ENCODE data around the gene IFNA5.
A peak's percentile ranks its signal among the peaks of the same experiment; 100 is the strongest.

IFNA5 gene

GRCh38 chr9:21322911-21323461 lies 17.9 kb upstream of the IFNA5 start:
- TF ChIP-seq, protein P1, sequence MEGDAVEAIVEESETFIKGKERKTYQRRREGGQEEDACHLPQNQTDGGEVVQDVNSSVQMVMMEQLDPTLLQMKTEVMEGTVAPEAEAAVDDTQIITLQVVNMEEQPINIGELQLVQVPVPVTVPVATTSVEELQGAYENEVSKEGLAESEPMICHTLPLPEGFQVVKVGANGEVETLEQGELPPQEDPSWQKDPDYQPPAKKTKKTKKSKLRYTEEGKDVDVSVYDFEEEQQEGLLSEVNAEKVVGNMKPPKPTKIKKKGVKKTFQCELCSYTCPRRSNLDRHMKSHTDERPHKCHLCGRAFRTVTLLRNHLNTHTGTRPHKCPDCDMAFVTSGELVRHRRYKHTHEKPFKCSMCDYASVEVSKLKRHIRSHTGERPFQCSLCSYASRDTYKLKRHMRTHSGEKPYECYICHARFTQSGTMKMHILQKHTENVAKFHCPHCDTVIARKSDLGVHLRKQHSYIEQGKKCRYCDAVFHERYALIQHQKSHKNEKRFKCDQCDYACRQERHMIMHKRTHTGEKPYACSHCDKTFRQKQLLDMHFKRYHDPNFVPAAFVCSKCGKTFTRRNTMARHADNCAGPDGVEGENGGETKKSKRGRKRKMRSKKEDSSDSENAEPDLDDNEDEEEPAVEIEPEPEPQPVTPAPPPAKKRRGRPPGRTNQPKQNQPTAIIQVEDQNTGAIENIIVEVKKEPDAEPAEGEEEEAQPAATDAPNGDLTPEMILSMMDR (IDR thresholded peaks at IDR 0.05): no peak
- H3K4me1 Mint-ChIP-seq: peaks cover 7% of the 10 kb centered on the region
- no peak for DNase-seq
- H3K27ac Mint-ChIP-seq: peak overlapping the region; percentile 16
- no peak overlapping the region for H3K4me3 Mint-ChIP-seq
- peaks cover 16% of the 10 kb centered on the region for H3K36me3 Mint-ChIP-seq (ENCODE audit: low read depth)
- no peaks in the 10 kb centered on the region for H3K9me3 Mint-ChIP-seq
- H3K27me3 Mint-ChIP-seq (ENCODE audit: low read depth, poor library complexity): no peaks in the 10 kb centered on the region

DNA sequence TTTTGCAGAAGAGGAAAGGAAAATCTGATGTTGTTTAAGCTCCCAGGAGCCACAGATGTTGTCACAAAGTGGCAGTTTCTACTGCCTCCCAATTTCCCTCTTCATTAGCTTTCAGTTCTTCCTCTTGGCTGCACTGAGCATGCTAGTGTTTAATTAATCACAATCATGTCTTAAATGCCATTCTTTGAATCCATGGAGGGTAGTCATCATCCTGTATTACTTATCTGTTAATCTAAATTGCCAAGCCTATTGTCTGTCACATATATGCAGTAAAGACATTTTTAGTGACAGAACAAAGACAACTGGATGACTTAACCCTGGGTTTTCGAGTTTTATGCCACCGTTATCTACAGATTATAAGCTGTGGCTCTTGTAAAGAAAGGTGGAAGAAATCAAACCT lies 15.4 kb upstream of the IFNA5 start:
- no peak overlapping the region for H3K27ac Mint-ChIP-seq
- TF ChIP-seq, protein P1 (IDR thresholded peaks at IDR 0.05): no peak
- no peak for DNase-seq
- H3K36me3 Mint-ChIP-seq (ENCODE audit: low read depth): peaks cover 16% of the 10 kb centered on the region
- H3K9me3 Mint-ChIP-seq: no peaks in the 10 kb centered on the region
- H3K4me1 Mint-ChIP-seq: peaks cover 7% of the 10 kb centered on the region
- peaks cover 3% of the 10 kb centered on the region for H3K27me3 Mint-ChIP-seq (ENCODE audit: low read depth, poor library complexity)
- H3K4me3 Mint-ChIP-seq: no peak overlapping the region

GRCh38 chr9:21317956-21318923 lies 13.1 kb upstream of the IFNA5 start:
- Mint-ChIP-seq H3K4me1 (peaks cover 7% of the 10 kb centered on the region), H3K36me3 (ENCODE audit: low read depth) (peaks cover 9% of the 10 kb centered on the region), H3K9me3 (no peaks in the 10 kb centered on the region), H3K4me3 (no peak overlapping the region), H3K27ac (no peak overlapping the region), H3K27me3 (ENCODE audit: low read depth, poor library complexity) (peaks cover 16% of the 10 kb centered on the region)
- DNase-seq: peak; percentile 32
- TF ChIP-seq, protein P1 (IDR thresholded peaks at IDR 0.05): peak; percentile 65

GRCh38 chr9:21316860-21317259 lies 11.7 kb upstream of the IFNA5 start:
- H3K27ac Mint-ChIP-seq: no peak overlapping the region
- H3K36me3 Mint-ChIP-seq (ENCODE audit: low read depth): no peaks in the 10 kb centered on the region
- no peak overlapping the region for H3K4me3 Mint-ChIP-seq
- peaks cover 16% of the 10 kb centered on the region for H3K27me3 Mint-ChIP-seq (ENCODE audit: low read depth, poor library complexity)
- no peaks in the 10 kb centered on the region for H3K9me3 Mint-ChIP-seq
- no peak for DNase-seq
- H3K4me1 Mint-ChIP-seq: no peaks in the 10 kb centered on the region
- TF ChIP-seq, protein P1 (IDR thresholded peaks at IDR 0.05): no peak

GRCh38 chr9:21316032-21316842 lies 11.1 kb upstream of the IFNA5 start:
- DNase-seq: no peak
- Mint-ChIP-seq H3K36me3 (ENCODE audit: low read depth) (no peaks in the 10 kb centered on the region), H3K27me3 (ENCODE audit: low read depth, poor library complexity) (peaks cover 16% of the 10 kb centered on the region), H3K9me3 (peaks cover 5% of the 10 kb centered on the region), H3K27ac (no peak overlapping the region), H3K4me1 (no peaks in the 10 kb centered on the region), H3K4me3 (no peak overlapping the region)
- TF ChIP-seq, protein P1 (IDR thresholded peaks at IDR 0.05): no peak
